ENCODE measurements around the gene CCDC116.

- TF ChIP-seq EZH2phosphoT487 (IDR thresholded peaks at IDR 0.05; ENCODE audit: insufficient read depth, low read depth) (no peak), EZH2 (IDR thresholded peaks at IDR 0.05; ENCODE audit: insufficient read depth, poor library complexity, severe bottlenecking) (no peak)
Measured at GRCh38 chr22:21624880-21625791, 7.4 kb upstream of the CCDC116 start.
